B cell (primary cell): ENCODE results near the gene GABPB2. TPM values are rescaled to one million over a fixed set of nuclear protein-coding genes. Genes with fewer than 3 reads are reported as not detected.
A peak's percentile ranks its signal among the peaks of the same experiment; 100 is the strongest.

Experiments used
- ATAC-seq: fragments of 200-7000 bp; cut with Tn5 transposase; one replicate; pipeline ENCODE4 v1.10.0; 2021; ENCODE audit warnings: low read depth, mild to moderate bottlenecking, moderate number of reproducible peaks, moderate library complexity
- CTCF ChIA-PET: fragments of 350-600 bp; sonication (Branson Sonifier 250); formaldehyde crosslinking; loops from one replicate; lab custom pipeline; 2021; ENCODE audit warnings: antibody characterized with exemption, inconsistent platforms; lab: Charles Lee
- POLR2A ChIA-PET: fragments of 350-600 bp; sonication (Branson Sonifier 250); formaldehyde crosslinking; loops from one replicate; lab custom pipeline; 2021; ENCODE audit warnings: antibody characterized with exemption; lab: Charles Lee
- DNase-seq: peaks from one replicate; pipeline ENCODE4 v3.0.0; 2013
- H2AFZ ChIP-seq: 2 replicates; pipeline ENCODE4 v1.6.1; 2012; ENCODE audit warnings: mild to moderate bottlenecking, low read depth, low read length; ENCODE audit not compliant: insufficient read depth, poor library complexity, severe bottlenecking
- H3K27ac ChIP-seq, 2 donors: 1 replicate in 1 of 2; 2 replicates in 1 of 2; pipeline ENCODE4 v1.5.1; 2012 to 2013; ENCODE audit warnings: low read length in 2 of 2, mild to moderate bottlenecking in 2 of 2, moderate library complexity in 1 of 2
- H3K27me3 ChIP-seq, 4 experiments: fragments of 200-600 bp in 1 of 4; sonication (generic) in 1 of 4; replicated peaks in 1 of 4; 1 replicate in 2 of 4; 2 replicates in 2 of 4; pipeline versions ENCODE4 v1.6.1 to v1.7.0; 2013 to 2016; ENCODE audit warnings: low read length in 3 of 4, mild to moderate bottlenecking in 2 of 4, mixed read lengths in 1 of 4, moderate library complexity in 1 of 4; ENCODE audit not compliant: insufficient read depth in 4 of 4, control insufficient read depth in 3 of 4; ENCODE audit errors: control extremely low read depth in 1 of 4
- H3K36me3 ChIP-seq, 2 experiments: replicated peaks in 1 of 2; 1 replicate in 1 of 2; 2 replicates in 1 of 2; pipeline versions ENCODE4 v1.6.1 to v1.7.1; 2013; ENCODE audit warnings: low read length in 1 of 2; ENCODE audit not compliant: insufficient read depth in 2 of 2, control insufficient read depth in 1 of 2; ENCODE audit errors: control extremely low read depth in 1 of 2, extremely low read depth in 1 of 2
- H3K4me1 ChIP-seq, 2 donors: fragments of 200-600 bp in 1 of 2; sonication (generic) in 1 of 2; 1 replicate in 1 of 2; 2 replicates in 1 of 2; pipeline versions ENCODE4 v1.5.1 to v1.6.1; 2013 to 2017; ENCODE audit warnings: low read length in 2 of 2; ENCODE audit not compliant: control insufficient read depth in 2 of 2, insufficient read depth in 2 of 2
- H3K4me2 ChIP-seq: replicated peaks from 2 replicates; pipeline ENCODE3; 2012; ENCODE audit warnings: mild to moderate bottlenecking, low read depth, low read length; ENCODE audit not compliant: poor library complexity, severe bottlenecking
- H3K4me3 ChIP-seq, 5 experiments: fragments of 200-600 bp in 1 of 5; sonication (generic) in 1 of 5; 1 replicate in 3 of 5; 2 replicates in 2 of 5; pipeline versions ENCODE4 v1.5.1 to v1.7.0; 2011 to 2016; ENCODE audit warnings: low read length in 4 of 5, mild to moderate bottlenecking in 4 of 5, low read depth in 2 of 5, control low read depth in 1 of 5, moderate library complexity in 1 of 5; ENCODE audit not compliant: insufficient read depth in 1 of 5; ENCODE audit errors: control extremely low read depth in 1 of 5, extremely low read depth in 1 of 5
- H3K79me2 ChIP-seq: fragments of 200-600 bp; sonication (generic); one replicate; pipeline ENCODE4 v1.6.0; 2016; ENCODE audit warnings: low read length; ENCODE audit not compliant: control insufficient read depth, insufficient read depth
- H3K9ac ChIP-seq: fragments of 200-600 bp; sonication (generic); 2 replicates; pipeline ENCODE4 v1.6.1; 2017; ENCODE audit warnings: mild to moderate bottlenecking, low read length, moderate library complexity
- H3K9me3 ChIP-seq, 3 donors: one replicate each; pipeline versions ENCODE4 v1.6.1 to v1.7.1; 2013; ENCODE audit warnings: low read length in 2 of 3; ENCODE audit not compliant: control insufficient read depth in 2 of 3, insufficient read depth in 1 of 3; ENCODE audit errors: control extremely low read depth in 1 of 3
- H4K20me1 ChIP-seq: 2 replicates; pipeline ENCODE4 v1.6.0; 2012; ENCODE audit warnings: mild to moderate bottlenecking, low read length; ENCODE audit not compliant: insufficient read depth, control insufficient read depth, poor library complexity, severe bottlenecking
- H3K27ac Mint-ChIP-seq: one replicate; pipeline ENCODE4 v1.8.0; 2021; ENCODE audit warnings: mixed read lengths
- H3K27me3 Mint-ChIP-seq: one replicate; pipeline ENCODE4 v1.8.0; 2021; ENCODE audit warnings: mixed read lengths
- H3K4me1 Mint-ChIP-seq: one replicate; pipeline ENCODE4 v1.8.0; 2021; ENCODE audit warnings: mixed read lengths
- H3K4me3 Mint-ChIP-seq: one replicate; pipeline ENCODE4 v1.8.0; 2021; ENCODE audit warnings: mixed read lengths
- H3K9me3 Mint-ChIP-seq: one replicate; pipeline ENCODE4 v1.8.0; 2022; ENCODE audit warnings: mixed read lengths; ENCODE audit not compliant: insufficient read depth
- EZH2 ChIP-seq: IDR thresholded peaks from 2 replicates; pipeline ENCODE4 v1.6.1; 2012; ENCODE audit warnings: borderline replicate concordance, low read depth, mild to moderate bottlenecking, moderate library complexity, low read length; ENCODE audit not compliant: insufficient read depth, poor library complexity, severe bottlenecking
- WGBS: methylation state at CpG from one replicate; pipeline ENCODE4 v1.1.5; 2013; ENCODE audit warnings: missing lambda C conversion rate; ENCODE audit not compliant: insufficient coverage; 5-methylcytosine and 5-hydroxymethylcytosine counted together
- intact Hi-C: fragments of 100-400 bp; cut with micrococcal nuclease; formaldehyde crosslinking; loops from one replicate; pipeline ENCODE4 v1.10.0; 2022
- polyA plus RNA-seq: library from polyadenylated mRNA; depleted of rRNA; stranded (reverse); fragments of >200 nt; gene quantifications from 2 replicates; pipeline ENCODE4 v1.2.3, GENCODE V29; 2012
- total RNA-seq, 2 donors: library from RNA; stranded (reverse); fragments of 120-200 nt in 1 of 2; gene quantifications; 1 replicate in 1 of 2; 2 replicates in 1 of 2; pipeline versions ENCODE4 v1.2.3 to v1.2.4, GENCODE V29; 2013 to 2022
- TF ChIP-seq, protein P1 (sequence below): fragments of 200-600 bp; IDR thresholded peaks from one replicate; pipeline ENCODE4 v1.8.0; 2022; ENCODE audit warnings: antibody characterized with exemption, mild to moderate bottlenecking

Gene GABPB2
- total and polyA plus RNA-seq, 2 donors (not counting 1 experiment from before 2014, with no cell fraction given) = 15.1 to 22.4 TPM

DNA sequence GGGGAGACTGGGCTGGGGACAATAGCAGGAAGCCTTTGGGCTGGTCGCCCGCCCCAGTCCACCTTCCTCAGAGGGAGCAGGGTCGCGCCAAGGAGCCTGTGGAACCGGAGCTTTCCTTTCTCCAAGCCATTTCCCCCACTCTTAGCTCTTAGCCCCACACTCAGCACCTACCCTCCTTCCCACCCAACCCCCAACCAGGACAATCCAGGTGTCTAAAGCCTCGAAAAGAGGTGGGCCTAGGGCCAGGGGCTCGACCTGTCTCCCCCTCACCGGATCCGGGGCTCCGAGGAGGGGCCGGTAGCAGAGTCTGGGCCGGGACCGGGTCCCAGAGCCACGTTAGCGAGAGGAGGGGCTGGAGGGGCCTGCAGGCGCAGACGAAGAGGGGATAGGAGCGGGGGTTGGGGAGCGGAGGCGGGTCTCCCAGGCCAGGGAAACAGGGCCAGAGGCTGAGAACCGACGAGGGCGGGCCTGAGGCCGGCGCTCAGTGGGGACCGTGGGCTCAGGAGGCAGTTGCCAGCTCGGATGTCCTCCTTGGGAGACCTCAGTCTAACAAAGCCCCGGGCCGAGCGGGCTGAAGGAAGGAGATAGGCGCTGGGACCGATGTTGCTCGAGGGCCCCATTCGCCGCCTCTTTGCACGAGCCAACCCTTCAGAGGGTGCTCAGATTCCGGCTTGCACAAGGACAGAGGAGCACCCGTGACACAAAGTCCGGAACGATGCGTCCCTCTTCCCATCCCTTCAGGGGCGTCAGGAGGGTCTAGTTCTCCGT lies 74.9 kb downstream of the GABPB2 start:
- DNase-seq (peak; percentile 54), ATAC-seq (no peak)
- POLR2A ChIA-PET = no interaction called here
- CTCF ChIA-PET = interaction anchor here (0.6 to 2.4 kb wide), 4 partner anchors 9 to 851 kb away, joined by 3 to 12 read pairs (median 6); no protein-coding TSS in a partner anchor
- peak overlapping the region; percentile 85 for H3K9ac ChIP-seq
- Mint-ChIP-seq H3K27me3 (peaks cover 9% of the 10 kb centered on the region), H3K27ac (no peak overlapping the region), H3K9me3 (no peaks in the 10 kb centered on the region), H3K4me1 (peaks cover 23% of the 10 kb centered on the region), H3K4me3 (peak overlapping the region; percentile 94)
- H3K79me2 ChIP-seq = no peaks in the 10 kb centered on the region
- peak overlapping the region; percentile 98 for H3K4me2 ChIP-seq
- peaks cover 15 to 19% of the 10 kb centered on the region in 2 donors for H3K4me1 ChIP-seq
- peak overlapping the region; percentile 45 to 86 (median 84) for H3K4me3 ChIP-seq
- H2AFZ ChIP-seq = peak overlapping the region; percentile 99
- peaks cover 0 to 20% (median 8%) of the 10 kb centered on the region in 4 experiments for H3K27me3 ChIP-seq
- no peak overlapping the region for H3K27ac ChIP-seq
- H3K36me3 ChIP-seq = no peaks in the 10 kb centered on the region
- TF ChIP-seq EZH2 = no peak
- TF ChIP-seq, protein P1, sequence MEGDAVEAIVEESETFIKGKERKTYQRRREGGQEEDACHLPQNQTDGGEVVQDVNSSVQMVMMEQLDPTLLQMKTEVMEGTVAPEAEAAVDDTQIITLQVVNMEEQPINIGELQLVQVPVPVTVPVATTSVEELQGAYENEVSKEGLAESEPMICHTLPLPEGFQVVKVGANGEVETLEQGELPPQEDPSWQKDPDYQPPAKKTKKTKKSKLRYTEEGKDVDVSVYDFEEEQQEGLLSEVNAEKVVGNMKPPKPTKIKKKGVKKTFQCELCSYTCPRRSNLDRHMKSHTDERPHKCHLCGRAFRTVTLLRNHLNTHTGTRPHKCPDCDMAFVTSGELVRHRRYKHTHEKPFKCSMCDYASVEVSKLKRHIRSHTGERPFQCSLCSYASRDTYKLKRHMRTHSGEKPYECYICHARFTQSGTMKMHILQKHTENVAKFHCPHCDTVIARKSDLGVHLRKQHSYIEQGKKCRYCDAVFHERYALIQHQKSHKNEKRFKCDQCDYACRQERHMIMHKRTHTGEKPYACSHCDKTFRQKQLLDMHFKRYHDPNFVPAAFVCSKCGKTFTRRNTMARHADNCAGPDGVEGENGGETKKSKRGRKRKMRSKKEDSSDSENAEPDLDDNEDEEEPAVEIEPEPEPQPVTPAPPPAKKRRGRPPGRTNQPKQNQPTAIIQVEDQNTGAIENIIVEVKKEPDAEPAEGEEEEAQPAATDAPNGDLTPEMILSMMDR = no peak
- intact Hi-C loops = loop anchor here (1.0 to 2.0 kb wide), 5 partner anchors 11 to 166 kb away; partner anchors contain the start of genes GABPB2, SCNM1 and TNFAIP8L2
- H4K20me1 ChIP-seq = no peaks in the 10 kb centered on the region
- WGBS = 25% methylated on average over 38 of the region's 43 CpGs
- H3K9me3 ChIP-seq = peaks cover 0 to 8% (median 0%) of the 10 kb centered on the region in 3 donors

DNA sequence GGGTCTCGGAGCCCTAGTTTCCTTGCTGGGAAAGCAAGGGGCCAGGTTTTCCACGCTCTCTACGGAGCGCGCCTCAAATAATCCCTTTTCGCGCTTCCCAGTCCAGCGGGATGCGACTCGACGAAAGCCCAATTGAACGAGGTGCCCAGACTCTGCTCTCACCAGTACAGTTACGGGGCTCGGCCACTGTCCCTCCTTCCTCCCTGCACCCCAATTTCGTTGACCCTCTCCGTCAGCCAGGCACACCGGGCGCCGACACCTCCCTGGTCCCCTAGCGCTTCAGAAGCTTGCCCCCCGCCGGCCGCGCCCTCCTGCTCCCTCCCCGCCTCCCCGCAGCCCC lies 75.5 kb downstream of the GABPB2 start:
- H3K4me1 Mint-ChIP-seq = peaks cover 23% of the 10 kb centered on the region
- Histone ChIP-seq H2AFZ (peak overlapping the region; percentile 99), H3K27ac (peak overlapping the region in 1 of 2 donors; percentile 43), H4K20me1 (no peaks in the 10 kb centered on the region), H3K9me3 (peaks cover 0 to 8% (median 0%) of the 10 kb centered on the region in 3 donors), H3K4me2 (peak overlapping the region; percentile 98), H3K36me3 (no peaks in the 10 kb centered on the region), H3K27me3 (peaks cover 0 to 20% (median 8%) of the 10 kb centered on the region in 4 experiments), H3K4me1 (peaks cover 15 to 19% of the 10 kb centered on the region in 2 donors), H3K79me2 (no peaks in the 10 kb centered on the region), H3K4me3 (peak overlapping the region; percentile 45 to 86 (median 84)), H3K9ac (peak overlapping the region; percentile 85)
- peak overlapping the region; percentile 94 for H3K4me3 Mint-ChIP-seq
- no peaks in the 10 kb centered on the region for H3K9me3 Mint-ChIP-seq
- ATAC-seq (peak; percentile 2), DNase-seq (no peak)
- POLR2A ChIA-PET = no interaction called here
- 3% methylated on average over 26 of the region's 26 CpGs for WGBS
- TF ChIP-seq, protein P1 = no peak
- no peak for TF ChIP-seq EZH2
- peak overlapping the region; percentile 20 for H3K27ac Mint-ChIP-seq
- H3K27me3 Mint-ChIP-seq = peaks cover 9% of the 10 kb centered on the region
- intact Hi-C loops = loop anchor here (1.0 to 2.0 kb wide), 5 partner anchors 10 to 167 kb away; partner anchors contain the start of genes GABPB2, SCNM1 and TNFAIP8L2
- CTCF ChIA-PET = interaction anchor here (1.2 to 1.9 kb wide), 2 partner anchors 46 to 75 kb away, joined by 3 to 12 read pairs; partner anchors contain the start of gene GABPB2
